Heart right ventricle (tissue), 16 donors: ENCODE results near the gene SLC25A42. TPM values are rescaled to one million over a fixed set of nuclear protein-coding genes. Genes with fewer than 3 reads are reported as not detected.

ENCODE experiments used
- ATAC-seq, 8 donors: fragments of 200-7000 bp; cut with Tn5 transposase; one replicate each; pipeline ENCODE4 v1.9.1; 2020; ENCODE audit warnings: mild to moderate bottlenecking in 8 of 8, moderate library complexity in 8 of 8, moderate number of reproducible peaks in 1 of 8
- DNase-seq, 2 donors: peaks; one replicate each; pipeline ENCODE4 v3.0.0-alpha.2; 2020
- H3K27ac ChIP-seq, 10 donors: fragments of 200-600 bp; sonication (generic) in 2 of 10; one replicate each; pipeline versions ENCODE4 v1.5.0 to v1.8.0; 2020 to 2022; ENCODE audit warnings: mild to moderate bottlenecking in 3 of 10
- H3K27me3 ChIP-seq, 7 donors: fragments of 200-600 bp; one replicate each; pipeline ENCODE4 v1.8.0; 2021 to 2022; ENCODE audit warnings: mild to moderate bottlenecking in 2 of 7
- H3K36me3 ChIP-seq, 9 donors: fragments of 200-600 bp; sonication (generic) in 1 of 9; one replicate each; pipeline versions ENCODE4 v1.5.0 to v1.8.0; 2020 to 2022; ENCODE audit warnings: mild to moderate bottlenecking in 2 of 9
- H3K4me1 ChIP-seq, 9 donors: fragments of 200-600 bp; sonication (generic) in 1 of 9; one replicate each; pipeline versions ENCODE4 v1.5.0 to v1.8.0; 2020 to 2022; ENCODE audit warnings: mild to moderate bottlenecking in 4 of 9
- H3K4me3 ChIP-seq, 10 donors: fragments of 200-600 bp; sonication (generic) in 2 of 10; one replicate each; pipeline versions ENCODE4 v1.5.0 to v1.8.0; 2020 to 2022; ENCODE audit warnings: mild to moderate bottlenecking in 7 of 10, moderate library complexity in 2 of 10
- H3K9me3 ChIP-seq, 11 donors: fragments of 200-600 bp in 10 of 11; sonication (generic) in 2 of 11; one replicate each; pipeline versions ENCODE4 v1.5.0 to v1.8.0; 2013 to 2022; ENCODE audit warnings: mild to moderate bottlenecking in 2 of 11, control low read depth in 1 of 11, moderate library complexity in 1 of 11
- WGBS, 2 donors: extraction: QIAGEN DNeasy Blood & Tissue Kit; methylation state at CpG; one replicate each; pipeline ENCODE4 v1.1.7; 2013; ENCODE audit warnings: inconsistent platforms in 1 of 2; 5-methylcytosine and 5-hydroxymethylcytosine counted together
- intact Hi-C, 10 donors: fragments of 100-400 bp; cut with DNase I; formaldehyde crosslinking; loops; one replicate each; pipeline versions ENCODE4 v1.11.1 to v1.14.2; 2022
- polyA plus RNA-seq, 2 donors: library from polyadenylated mRNA; stranded (reverse); fragments of 200-250 nt; gene quantifications; one replicate each; pipeline ENCODE4 v1.2.3, GENCODE V29; 2013
- total RNA-seq, 10 donors: library from RNA; stranded (reverse); fragmentation: NEBNext Ultra II Directional in 3 of 10; extraction: Animal tissue kit (Norgen Biotek cat#: 25700) in 3 of 10; gene quantifications; one replicate each; pipeline versions ENCODE4 v1.2.1 to v1.2.4, GENCODE V29; 2021 to 2023
- TF ChIP-seq, protein P1 (sequence below), 9 donors: fragments of 200-600 bp; sonication (generic) in 2 of 9; IDR thresholded peaks; one replicate each; pipeline versions ENCODE4 v1.5.0 to v1.8.0; 2021 to 2022; ENCODE audit warnings: antibody characterized with exemption in 9 of 9, mild to moderate bottlenecking in 5 of 9, moderate library complexity in 1 of 9
- donor health status: Arrhythmogenic right ventricular cardiomyopathy.
- donor health status: ischemic (EF 13 %, LVEDD 7.1; RV severe dilation, severe dysfunction).
- donor health status: healthy with polysubstance abuse.
- donor health status: DM: no; HTN: yes; CAD: no.
- donor health status: DM: no; HTN: no; CAD: no.
- donor health status: ischemic (EF 25% LVEDD 6.9; RV normal size, moderate dysfunction).
- donor health status: ischemic (EF 25% LVEDD 5.7; RV mildly dilated, moderate dysfunction).
- donor health status: healthy.
- donor health status: DM: yes; HTN: yes; CAD: no.
- donor health status: Ischemic cardiomyopathy.
- donor health status: ischemic (EF 35%, LVEDD 5.7; RV mildly dilated, moderate dysfunction).
- donor health status: nonischemic (EF 11% LVEDD 7.7; RV severe dilation, severe dysfunction).
- donor health status: DM: yes; HTN: yes; CAD: no.
- donor health status: PGD.
- donor health status: ischemic (EF 29% LVEDD 5.4; RV normal size, mild dysfunction).
- donor health status: nonischemic (EF 23%, LVEDD 6.1; RV moderate dilation, normal function).

Gene SLC25A42
- total and polyA plus RNA-seq, 12 donors = 15.7 to 24.1 (median 18.2) TPM

DNA sequence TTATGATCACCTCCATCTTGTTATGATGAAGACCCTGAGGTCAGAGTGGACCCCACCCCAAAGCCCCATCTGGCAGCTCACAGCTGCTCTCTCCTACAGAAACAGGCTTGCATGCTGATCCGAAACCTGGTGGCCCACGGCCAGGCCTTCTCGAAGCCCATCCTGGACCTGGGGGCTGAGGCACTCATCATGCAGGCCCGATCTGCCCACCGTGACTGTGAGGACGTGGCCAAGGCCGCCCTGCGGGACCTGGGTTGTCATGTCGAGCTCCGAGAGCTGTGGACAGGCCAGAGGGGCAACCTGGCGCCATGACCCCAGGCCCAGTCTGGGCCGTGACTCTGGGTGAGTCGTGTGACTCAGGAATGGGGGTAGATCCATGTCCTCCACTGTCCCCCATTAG lies 6.5 kb upstream of the SLC25A42 start:
- peaks cover 0 to 65% (median 20%) of the 10 kb centered on the region in 9 donors for H3K36me3 ChIP-seq
- WGBS, 2 donors = 94% methylated on average over 13 of the region's 13 CpGs

DNA sequence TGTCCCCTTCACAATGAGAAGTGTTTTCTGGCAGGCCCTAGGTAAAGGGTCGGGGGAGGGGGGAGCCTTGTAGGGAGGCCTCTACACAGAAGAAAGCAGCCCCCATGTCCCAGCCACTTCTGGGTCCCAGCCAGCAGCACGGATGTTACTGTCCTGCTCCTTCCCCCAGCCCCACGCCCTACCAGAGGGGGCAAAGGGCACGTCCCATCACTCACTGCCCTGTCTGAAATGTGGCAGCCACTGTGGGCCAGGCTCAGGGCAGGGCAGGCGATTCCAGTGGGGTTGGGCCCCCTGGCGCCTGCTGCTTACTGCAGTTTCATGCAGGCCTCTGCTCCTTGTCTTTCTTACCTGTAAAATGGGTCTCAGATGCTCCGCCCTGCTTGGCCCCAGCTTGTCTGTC lies 6.1 kb upstream of the SLC25A42 start:
- H3K9me3 ChIP-seq = no peaks in the 10 kb centered on the region
- TF ChIP-seq, protein P1, sequence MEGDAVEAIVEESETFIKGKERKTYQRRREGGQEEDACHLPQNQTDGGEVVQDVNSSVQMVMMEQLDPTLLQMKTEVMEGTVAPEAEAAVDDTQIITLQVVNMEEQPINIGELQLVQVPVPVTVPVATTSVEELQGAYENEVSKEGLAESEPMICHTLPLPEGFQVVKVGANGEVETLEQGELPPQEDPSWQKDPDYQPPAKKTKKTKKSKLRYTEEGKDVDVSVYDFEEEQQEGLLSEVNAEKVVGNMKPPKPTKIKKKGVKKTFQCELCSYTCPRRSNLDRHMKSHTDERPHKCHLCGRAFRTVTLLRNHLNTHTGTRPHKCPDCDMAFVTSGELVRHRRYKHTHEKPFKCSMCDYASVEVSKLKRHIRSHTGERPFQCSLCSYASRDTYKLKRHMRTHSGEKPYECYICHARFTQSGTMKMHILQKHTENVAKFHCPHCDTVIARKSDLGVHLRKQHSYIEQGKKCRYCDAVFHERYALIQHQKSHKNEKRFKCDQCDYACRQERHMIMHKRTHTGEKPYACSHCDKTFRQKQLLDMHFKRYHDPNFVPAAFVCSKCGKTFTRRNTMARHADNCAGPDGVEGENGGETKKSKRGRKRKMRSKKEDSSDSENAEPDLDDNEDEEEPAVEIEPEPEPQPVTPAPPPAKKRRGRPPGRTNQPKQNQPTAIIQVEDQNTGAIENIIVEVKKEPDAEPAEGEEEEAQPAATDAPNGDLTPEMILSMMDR (IDR thresholded peaks at IDR 0.05) = no peak
- intact Hi-C loops = loop anchor here in 2 of 10 donors (5.0 to 10.0 kb wide), 3 partner anchors 47 to 87 kb away; no protein-coding TSS in a partner anchor
- H3K27me3 ChIP-seq = no peaks in the 10 kb centered on the region
- peaks cover 0 to 20% (median 14%) of the 10 kb centered on the region in 9 donors for H3K4me1 ChIP-seq
- DNase-seq (no peak), ATAC-seq (no peak)
- H3K27ac ChIP-seq = no peak overlapping the region
- WGBS, 2 donors = 91 to 92% methylated on average over 7 of the region's 7 CpGs
- no peak overlapping the region for H3K4me3 ChIP-seq
- H3K36me3 ChIP-seq = peaks cover 0 to 61% (median 20%) of the 10 kb centered on the region in 9 donors

More for the DNA sequence above, 6.5 kb upstream of the SLC25A42 start:
- H3K27me3 ChIP-seq = no peaks in the 10 kb centered on the region
- no peak for DNase-seq
- no peaks in the 10 kb centered on the region for H3K9me3 ChIP-seq
- H3K27ac ChIP-seq = no peak overlapping the region
- TF ChIP-seq, protein P1 (IDR thresholded peaks at IDR 0.05) = no peak
- intact Hi-C loops = loop anchor here in 2 of 10 donors (5.0 to 10.0 kb wide), 3 partner anchors 47 to 87 kb away; no protein-coding TSS in a partner anchor
- ATAC-seq = no peak
- H3K4me3 ChIP-seq = no peak overlapping the region
- peaks cover 0 to 15% (median 10%) of the 10 kb centered on the region in 9 donors for H3K4me1 ChIP-seq

DNA sequence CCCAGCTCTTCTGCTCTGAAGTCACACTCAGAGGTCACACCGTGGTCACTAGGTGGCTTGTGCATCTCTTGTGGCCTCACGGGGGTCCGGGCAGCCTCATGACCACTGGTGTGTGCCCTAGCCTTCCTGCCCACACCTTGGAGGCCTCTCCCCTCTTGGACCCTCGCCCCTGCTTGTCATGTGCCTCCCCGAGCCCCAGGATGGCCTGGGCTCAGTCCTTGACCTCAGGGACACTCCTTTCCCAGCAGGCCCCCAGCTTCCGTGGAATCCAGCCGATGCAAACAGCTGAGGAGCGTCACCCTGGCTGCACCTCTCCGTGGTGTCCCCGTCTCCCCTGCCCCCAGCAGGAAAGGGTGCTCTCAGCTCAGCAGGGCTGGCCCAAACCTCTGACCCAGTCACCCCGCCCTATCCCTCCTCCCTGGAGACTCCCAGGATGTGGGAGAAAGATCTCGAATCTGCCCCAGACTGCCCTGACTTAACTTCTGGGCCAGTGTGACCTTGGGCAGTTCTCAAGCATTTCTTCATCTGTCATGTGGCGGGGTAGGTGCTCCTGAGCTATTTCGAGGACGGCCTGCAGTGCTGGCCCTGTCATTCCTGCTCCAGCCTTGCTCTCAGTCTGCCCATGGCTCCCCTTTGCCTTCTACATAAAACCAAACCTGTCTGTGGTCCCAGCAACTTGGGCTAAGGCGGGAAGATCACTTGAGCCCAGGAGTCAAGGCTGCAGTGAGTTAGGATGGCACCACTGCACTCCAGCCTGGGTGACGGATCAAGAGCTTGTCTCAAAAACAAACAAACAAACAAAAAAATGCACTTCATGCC lies 4.6 kb upstream of the SLC25A42 start:
- Histone ChIP-seq H3K27ac (peak overlapping the region in 2 of 10 donors; percentile 7 to 13), H3K4me1 (peaks cover 0 to 28% (median 18%) of the 10 kb centered on the region in 9 donors), H3K36me3 (peaks cover 0 to 48% (median 20%) of the 10 kb centered on the region in 9 donors), H3K27me3 (no peaks in the 10 kb centered on the region), H3K4me3 (no peak overlapping the region), H3K9me3 (no peaks in the 10 kb centered on the region)
- intact Hi-C loops = loop anchor here in 2 of 10 donors (5.0 to 10.0 kb wide), 3 partner anchors 46 to 86 kb away; no protein-coding TSS in a partner anchor
- WGBS, 2 donors = 75 to 82% methylated on average over 17 of the region's 17 CpGs
- TF ChIP-seq, protein P1 (IDR thresholded peaks at IDR 0.05) = no peak
- ATAC-seq (no peak), DNase-seq (no peak)

DNA sequence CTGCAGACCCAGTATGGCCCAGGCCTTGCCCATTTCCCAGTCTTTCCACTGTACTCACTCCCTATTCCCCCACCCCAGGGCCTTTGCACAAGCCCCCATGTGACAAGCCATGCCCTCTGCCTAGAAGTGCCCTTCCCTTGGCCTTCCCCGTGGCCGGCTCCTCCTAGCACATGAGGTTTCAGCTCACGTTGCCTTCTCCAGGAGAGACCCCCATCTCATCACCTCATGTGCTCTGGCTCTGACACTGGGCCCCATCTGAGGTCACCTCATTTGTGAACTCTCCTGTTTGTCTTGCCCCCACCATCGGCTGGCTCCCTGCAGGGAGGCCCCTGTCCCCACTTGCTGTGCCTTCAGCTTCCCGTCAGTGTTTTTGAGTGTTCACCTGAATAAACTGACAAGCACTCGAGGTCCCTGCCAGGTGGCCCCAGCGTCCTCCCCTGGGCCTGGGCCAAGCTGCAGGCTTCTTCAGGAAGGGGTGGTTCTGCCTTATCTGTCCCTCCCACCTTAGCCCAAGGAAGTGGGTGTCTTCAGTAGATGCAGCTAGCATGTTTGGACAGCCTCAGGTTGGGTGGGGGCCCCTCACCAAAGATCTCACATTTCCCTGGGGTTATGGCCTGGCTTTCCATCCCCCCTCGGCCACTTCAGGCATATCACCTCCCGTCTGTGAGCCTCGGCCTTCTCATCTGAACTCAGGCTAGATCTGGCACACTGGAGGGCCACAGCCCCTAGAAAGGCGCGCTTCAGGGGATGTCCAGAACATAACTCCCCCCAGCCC lies 3.8 kb upstream of the SLC25A42 start:
- Histone ChIP-seq H3K9me3 (no peaks in the 10 kb centered on the region), H3K4me3 (no peak overlapping the region), H3K4me1 (peaks cover 0 to 36% (median 22%) of the 10 kb centered on the region in 9 donors), H3K27ac (peak overlapping the region in 5 of 10 donors; percentile 7 to 92 (median 80)), H3K27me3 (no peaks in the 10 kb centered on the region), H3K36me3 (peaks cover 0 to 40% (median 13%) of the 10 kb centered on the region in 9 donors)
- TF ChIP-seq, protein P1 (IDR thresholded peaks at IDR 0.05) = no peak
- ATAC-seq = no peak
- no peak for DNase-seq
- 69 to 77% methylated on average over 12 of the region's 12 CpGs for WGBS, 2 donors
- intact Hi-C loops = loop anchor here in 2 of 10 donors (5.0 to 10.0 kb wide), 3 partner anchors 45 to 85 kb away; no protein-coding TSS in a partner anchor
